Right lobe of liver (tissue), 6 donors: ENCODE measurements around the gene LORICRIN. TPM values are rescaled to one million over a fixed set of nuclear protein-coding genes. Genes with fewer than 3 reads are reported as not detected.

Experiments
- ATAC-seq, 4 donors: fragments of 200-7000 bp; cut with Tn5 transposase; one replicate each; pipeline ENCODE4 v1.9.1; 2020; ENCODE audit warnings: mild to moderate bottlenecking in 4 of 4, moderate library complexity in 4 of 4
- DNase-seq, 3 donors: peaks; one replicate each; pipeline ENCODE4 v3.0.0-alpha.2; 2020
- H3K27ac ChIP-seq, 3 donors: fragments of 200-600 bp; one replicate each; pipeline ENCODE4 v1.8.0; 2022
- H3K27me3 ChIP-seq, 2 donors: fragments of 200-600 bp; one replicate each; pipeline ENCODE4 v1.8.0; 2022
- H3K36me3 ChIP-seq, 4 donors: fragments of 200-600 bp; sonication (generic) in 1 of 4; one replicate each; pipeline versions ENCODE4 v1.5.1 to v1.8.0; 2017 to 2022; ENCODE audit warnings: control low read depth in 1 of 4
- H3K4me1 ChIP-seq, 4 donors: fragments of 200-600 bp; sonication (generic) in 1 of 4; one replicate each; pipeline versions ENCODE4 v1.5.1 to v1.8.0; 2017 to 2022; ENCODE audit warnings: control low read depth in 1 of 4
- H3K4me3 ChIP-seq, 3 donors: fragments of 200-600 bp; one replicate each; pipeline ENCODE4 v1.8.0; 2022
- H3K9me3 ChIP-seq, 4 donors: fragments of 200-600 bp; sonication (generic) in 1 of 4; one replicate each; pipeline versions ENCODE4 v1.5.1 to v1.8.0; 2017 to 2022; ENCODE audit warnings: control low read depth in 1 of 4
- POLR2A ChIP-seq: fragments of 450-650 bp; IDR thresholded peaks from one replicate; pipeline ENCODE4 v1.6.1; 2017; ENCODE audit warnings: antibody characterized with exemption, mild to moderate bottlenecking
- WGBS: methylation state at CpG from one replicate; pipeline ENCODE4 v1.1.6; 2018; ENCODE audit warnings: low coverage, low lambda C conversion rate; ENCODE audit not compliant: insufficient coverage; ENCODE audit errors: missing lambda C conversion rate; 5-methylcytosine and 5-hydroxymethylcytosine counted together
- intact Hi-C, 2 donors: fragments of 100-400 bp; cut with DNase I; formaldehyde crosslinking; loops; one replicate each; pipeline versions ENCODE4 v1.11.2 to v1.14.1; 2022
- total RNA-seq, 6 experiments: library from RNA; depleted of rRNA in 2 of 6; stranded (reverse); fragments of >200 nt in 2 of 6; fragmentation: NEBNext Ultra II Directional in 3 of 6; extraction: Animal tissue kit (Norgen Biotek cat#: 25700) in 3 of 6; gene quantifications; one replicate each; pipeline versions ENCODE4 v1.1.0 to v1.2.4, GENCODE V29; 2016 to 2023
- TF ChIP-seq, protein P1 (sequence below), 4 donors: fragments of 200-600 bp in 3 of 4; fragments of 450-650 bp in 1 of 4; IDR thresholded peaks; one replicate each; pipeline versions ENCODE4 v1.5.1 to v1.8.0; 2016 to 2022; ENCODE audit warnings: antibody characterized with exemption in 4 of 4, mild to moderate bottlenecking in 2 of 4
- donor health status: DM: no; HTN: yes; CAD: no.
- donor health status: DM: no; HTN: no; CAD: no.
- donor health status: DM: no; HTN: no; CAD: no.
- donor health status: DM: no; HTN: yes; CAD: no.
- donor health status: DM: no; HTN: yes; CAD: no.

LORICRIN gene
- total RNA-seq, 6 experiments from 2014 or later = not detected

DNA sequence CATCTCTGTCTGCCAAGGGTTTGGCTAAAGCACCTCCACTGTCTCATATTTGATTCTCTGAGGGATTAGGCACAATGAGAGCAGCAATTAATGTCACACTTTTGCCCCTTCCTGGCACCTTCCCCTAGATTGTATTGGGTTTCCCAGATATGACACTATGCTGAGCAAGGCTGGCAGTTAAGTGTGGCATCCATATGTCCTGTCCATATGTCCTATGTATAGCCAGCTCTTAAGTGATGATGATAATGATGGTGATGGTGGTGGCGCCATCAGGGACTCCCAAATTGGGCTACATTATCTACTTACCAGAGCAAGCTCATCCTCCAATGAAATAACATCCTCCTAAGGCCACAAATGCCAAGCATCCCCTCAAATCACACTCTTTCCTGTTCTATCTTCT is 13.5 kb upstream of the LORICRIN start:
- Histone ChIP-seq H3K27ac (no peak overlapping the region), H3K4me3 (no peak overlapping the region), H3K36me3 (no peaks in the 10 kb centered on the region), H3K9me3 (no peaks in the 10 kb centered on the region), H3K27me3 (no peaks in the 10 kb centered on the region), H3K4me1 (no peaks in the 10 kb centered on the region)
- ATAC-seq (no peak), DNase-seq (no peak)
- WGBS = 20% methylated on average over 1 of the region's 1 CpG
- intact Hi-C loops = no loop called here
- no peak for TF ChIP-seq POLR2A
- TF ChIP-seq, protein P1, sequence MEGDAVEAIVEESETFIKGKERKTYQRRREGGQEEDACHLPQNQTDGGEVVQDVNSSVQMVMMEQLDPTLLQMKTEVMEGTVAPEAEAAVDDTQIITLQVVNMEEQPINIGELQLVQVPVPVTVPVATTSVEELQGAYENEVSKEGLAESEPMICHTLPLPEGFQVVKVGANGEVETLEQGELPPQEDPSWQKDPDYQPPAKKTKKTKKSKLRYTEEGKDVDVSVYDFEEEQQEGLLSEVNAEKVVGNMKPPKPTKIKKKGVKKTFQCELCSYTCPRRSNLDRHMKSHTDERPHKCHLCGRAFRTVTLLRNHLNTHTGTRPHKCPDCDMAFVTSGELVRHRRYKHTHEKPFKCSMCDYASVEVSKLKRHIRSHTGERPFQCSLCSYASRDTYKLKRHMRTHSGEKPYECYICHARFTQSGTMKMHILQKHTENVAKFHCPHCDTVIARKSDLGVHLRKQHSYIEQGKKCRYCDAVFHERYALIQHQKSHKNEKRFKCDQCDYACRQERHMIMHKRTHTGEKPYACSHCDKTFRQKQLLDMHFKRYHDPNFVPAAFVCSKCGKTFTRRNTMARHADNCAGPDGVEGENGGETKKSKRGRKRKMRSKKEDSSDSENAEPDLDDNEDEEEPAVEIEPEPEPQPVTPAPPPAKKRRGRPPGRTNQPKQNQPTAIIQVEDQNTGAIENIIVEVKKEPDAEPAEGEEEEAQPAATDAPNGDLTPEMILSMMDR (IDR thresholded peaks at IDR 0.05) = no peak

DNA sequence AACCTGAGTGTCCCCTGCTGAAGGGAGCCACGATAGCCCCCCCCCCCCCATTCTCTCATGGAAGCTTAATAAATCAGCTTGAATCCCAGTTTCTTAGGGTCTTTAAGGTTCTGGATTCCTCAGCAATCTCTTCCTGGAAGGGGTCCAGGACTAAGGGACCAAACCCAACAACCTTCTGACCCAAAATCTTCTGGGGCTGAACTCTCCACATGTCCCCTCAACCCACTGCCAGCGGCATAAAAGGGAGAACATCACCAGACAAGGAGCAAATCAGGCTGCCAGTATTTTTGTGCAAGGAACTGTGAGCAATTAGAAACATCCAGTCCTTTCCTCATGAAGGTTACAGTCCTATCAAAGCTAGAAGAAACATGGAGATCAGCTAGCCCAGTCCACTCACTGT is 12.7 kb upstream of the LORICRIN start:
- Histone ChIP-seq H3K27me3 (no peaks in the 10 kb centered on the region), H3K4me3 (no peak overlapping the region), H3K4me1 (no peaks in the 10 kb centered on the region), H3K36me3 (no peaks in the 10 kb centered on the region), H3K27ac (no peak overlapping the region), H3K9me3 (no peaks in the 10 kb centered on the region)
- 24% methylated on average over 2 of the region's 2 CpGs for WGBS
- DNase-seq (no peak), ATAC-seq (no peak)
- intact Hi-C loops = no loop called here
- no peak for TF ChIP-seq POLR2A
- TF ChIP-seq, protein P1 (IDR thresholded peaks at IDR 0.05) = no peak

DNA sequence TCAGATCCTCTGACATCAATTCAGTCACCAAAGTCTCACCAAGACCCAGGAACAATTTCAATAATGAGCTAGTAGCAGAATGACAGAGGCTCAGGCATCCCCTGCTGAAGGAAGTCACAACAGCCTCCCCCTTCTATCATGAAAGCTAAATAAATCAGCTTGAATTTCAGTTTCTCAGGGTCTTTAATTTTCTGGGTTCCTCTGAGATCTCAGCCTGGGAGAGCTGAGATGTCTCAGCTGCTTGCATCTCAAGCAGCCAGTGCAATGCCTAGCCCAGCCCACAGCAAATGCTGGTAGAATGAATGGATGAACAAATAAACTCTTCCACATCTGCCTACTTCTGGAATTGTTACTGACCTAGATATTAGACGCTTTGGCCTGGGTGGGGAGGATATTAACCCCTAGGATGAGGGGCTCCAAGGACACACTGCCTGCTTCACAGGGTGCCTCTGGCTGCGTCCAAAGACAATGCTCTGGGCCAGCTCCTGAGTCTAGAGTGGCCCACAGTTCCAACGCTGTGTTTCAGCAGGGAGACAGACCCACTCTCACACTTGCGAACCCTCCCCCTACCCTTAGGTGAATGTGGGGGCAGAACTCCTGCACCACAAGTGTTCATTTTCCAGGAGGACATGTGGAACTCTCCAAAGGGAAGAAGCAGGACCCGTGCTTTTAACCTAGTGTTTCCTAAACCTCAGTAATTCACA is 11.2 kb upstream of the LORICRIN start:
- Histone ChIP-seq H3K27ac (no peak overlapping the region), H3K4me3 (no peak overlapping the region), H3K27me3 (no peaks in the 10 kb centered on the region), H3K9me3 (no peaks in the 10 kb centered on the region), H3K4me1 (no peaks in the 10 kb centered on the region), H3K36me3 (no peaks in the 10 kb centered on the region)
- 51% methylated on average over 5 of the region's 5 CpGs for WGBS
- no peak for ATAC-seq
- intact Hi-C loops = no loop called here
- TF ChIP-seq, protein P1 (IDR thresholded peaks at IDR 0.05) = no peak
- no peak for TF ChIP-seq POLR2A
- no peak for DNase-seq

DNA sequence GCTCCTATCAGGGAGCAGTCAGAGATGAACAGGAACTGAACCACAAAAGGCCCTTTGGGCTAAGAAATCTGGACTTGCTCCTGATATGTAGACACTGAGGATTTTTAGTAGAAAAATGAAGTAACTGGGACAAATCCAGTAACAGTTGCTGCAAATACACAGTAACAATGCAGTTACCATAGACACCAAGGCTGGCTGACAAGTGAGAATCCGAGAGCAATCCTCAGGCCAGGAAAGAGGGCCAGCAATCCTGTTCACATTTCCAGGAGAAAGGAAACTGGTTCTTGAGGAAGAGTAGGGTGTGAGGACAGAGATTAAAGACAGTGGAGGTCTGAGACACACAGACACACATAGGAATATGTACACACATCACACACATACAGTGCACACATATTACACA is 9.3 kb upstream of the LORICRIN start:
- no peak for DNase-seq

More for the DNA sequence above, 9.3 kb upstream of the LORICRIN start:
- Histone ChIP-seq H3K9me3 (no peaks in the 10 kb centered on the region), H3K4me3 (no peak overlapping the region), H3K27me3 (no peaks in the 10 kb centered on the region), H3K36me3 (no peaks in the 10 kb centered on the region), H3K27ac (no peak overlapping the region), H3K4me1 (no peaks in the 10 kb centered on the region)
- 71% methylated on average over 1 of the region's 1 CpG for WGBS
- intact Hi-C loops = no loop called here
- no peak for ATAC-seq
- TF ChIP-seq, protein P1 (IDR thresholded peaks at IDR 0.05) = no peak
- no peak for TF ChIP-seq POLR2A
